Activated CD4-positive, CD25-positive, alpha-beta regulatory T cell (primary cell): ENCODE results near the gene MBP.

Experiments used
- DNase-seq, 4 experiments: peaks; one replicate each; lab custom pipeline; 2025; lab: John Stamatoyannopoulos, UW

MBP gene

DNA sequence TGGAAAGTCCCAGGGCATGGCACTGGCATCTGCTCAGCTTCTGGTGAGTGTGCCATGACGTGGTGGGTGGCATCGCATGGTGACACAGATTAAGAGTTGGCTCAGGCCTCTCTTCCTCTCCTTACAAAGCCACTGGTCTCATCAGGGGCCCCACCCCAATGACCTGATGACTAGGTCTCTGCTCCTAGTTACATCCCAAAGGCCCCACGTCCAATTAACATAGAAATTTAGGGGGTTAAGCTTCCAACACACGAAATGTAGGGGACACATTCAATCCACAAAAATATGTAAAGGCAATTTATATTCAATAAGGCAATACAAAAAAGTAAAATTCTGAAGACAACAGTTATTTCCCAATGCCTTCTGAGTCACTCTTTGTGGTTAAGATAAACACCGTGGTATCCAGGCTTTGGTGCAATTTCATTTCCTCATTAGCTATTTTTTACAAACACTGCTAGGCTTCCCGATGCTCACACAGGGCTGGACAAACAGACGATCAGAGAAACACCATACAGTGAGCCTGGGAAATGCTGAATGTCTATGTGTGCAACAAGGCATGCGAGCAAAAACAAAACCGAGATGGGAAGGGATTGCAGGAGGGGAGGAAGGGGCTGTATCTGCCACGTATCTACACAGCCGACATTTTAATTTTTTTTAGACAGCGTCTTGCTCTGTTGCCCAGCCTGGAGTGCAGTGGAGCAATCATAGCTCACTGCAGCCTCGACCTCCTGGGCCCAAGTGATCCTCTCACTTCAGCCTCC is 67.2 kb downstream of the MBP start:
- no peak for DNase-seq

DNA sequence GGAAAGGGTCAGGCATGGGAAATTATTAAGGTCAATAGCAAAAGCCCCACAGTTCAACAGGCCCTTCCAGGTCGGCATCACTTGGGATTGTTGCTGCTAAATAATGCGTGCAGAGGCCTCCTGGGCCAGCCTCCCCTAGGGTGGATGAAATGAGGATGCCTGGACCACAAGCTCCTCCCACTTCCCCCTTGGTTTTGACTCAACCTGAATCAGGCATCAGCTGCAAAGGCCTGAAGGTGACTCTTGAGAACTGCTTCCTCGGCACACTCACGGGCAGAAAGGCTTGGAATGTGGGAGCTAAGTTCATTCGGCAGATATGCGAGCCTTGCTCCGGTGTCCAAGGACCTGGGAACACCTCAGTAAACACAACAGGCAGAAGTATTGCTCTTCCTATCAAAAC is 69.3 kb downstream of the MBP start:
- peak; percentile 28 to 59 (median 44) for DNase-seq

DNA sequence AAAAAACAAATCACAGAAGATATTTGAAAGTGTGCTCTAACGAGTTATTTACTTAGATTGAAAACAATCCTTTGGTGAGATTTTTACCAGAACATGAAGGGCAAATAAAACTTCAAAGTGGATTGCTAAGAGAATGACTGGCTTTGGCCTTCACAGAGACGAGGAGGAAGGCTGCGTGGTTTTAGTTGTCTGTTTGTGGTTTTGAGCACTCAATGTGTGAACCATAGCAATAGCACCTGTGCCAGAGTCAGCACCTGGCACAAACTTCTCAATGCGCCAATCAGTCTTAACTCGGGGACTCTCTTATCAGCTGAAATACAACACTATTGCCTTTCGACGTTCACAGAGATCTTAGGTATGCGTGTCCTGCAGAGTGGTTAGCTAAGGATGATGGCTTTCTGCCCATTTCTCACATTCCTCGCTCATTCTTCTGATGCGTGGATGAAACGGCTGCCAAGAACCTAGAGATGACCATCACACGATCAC is 70.0 kb downstream of the MBP start:
- peak in 3 of 4 experiments; percentile 28 to 34 (median 32) for DNase-seq

DNA sequence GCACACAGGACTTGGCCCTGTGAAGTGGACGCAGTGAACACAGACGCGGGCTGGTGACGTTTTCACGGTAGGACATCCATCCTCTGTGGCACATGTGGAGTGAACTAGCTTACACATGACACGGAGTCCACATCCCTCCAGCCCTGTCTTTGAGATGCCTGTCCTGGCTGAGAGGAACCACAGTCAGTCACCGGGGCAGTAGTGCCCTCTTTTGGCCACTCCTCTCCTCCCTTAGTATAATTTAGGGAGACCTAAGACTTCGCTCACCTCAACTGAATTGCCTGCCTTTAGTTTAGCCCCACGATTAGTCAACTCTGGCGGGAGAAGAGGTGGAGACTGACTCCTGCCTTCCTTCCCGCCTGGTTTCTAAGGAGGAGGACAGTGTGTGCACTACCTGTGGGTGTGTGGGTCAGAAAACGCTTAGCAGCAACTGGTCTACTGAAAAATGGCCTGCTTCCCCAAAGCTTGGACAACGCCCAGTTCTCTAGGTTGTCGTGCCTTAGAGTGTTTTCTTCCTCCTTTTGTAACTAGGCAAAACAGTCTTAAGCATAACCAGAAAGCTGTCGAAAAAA is 70.6 kb downstream of the MBP start:
- no peak for DNase-seq

DNA sequence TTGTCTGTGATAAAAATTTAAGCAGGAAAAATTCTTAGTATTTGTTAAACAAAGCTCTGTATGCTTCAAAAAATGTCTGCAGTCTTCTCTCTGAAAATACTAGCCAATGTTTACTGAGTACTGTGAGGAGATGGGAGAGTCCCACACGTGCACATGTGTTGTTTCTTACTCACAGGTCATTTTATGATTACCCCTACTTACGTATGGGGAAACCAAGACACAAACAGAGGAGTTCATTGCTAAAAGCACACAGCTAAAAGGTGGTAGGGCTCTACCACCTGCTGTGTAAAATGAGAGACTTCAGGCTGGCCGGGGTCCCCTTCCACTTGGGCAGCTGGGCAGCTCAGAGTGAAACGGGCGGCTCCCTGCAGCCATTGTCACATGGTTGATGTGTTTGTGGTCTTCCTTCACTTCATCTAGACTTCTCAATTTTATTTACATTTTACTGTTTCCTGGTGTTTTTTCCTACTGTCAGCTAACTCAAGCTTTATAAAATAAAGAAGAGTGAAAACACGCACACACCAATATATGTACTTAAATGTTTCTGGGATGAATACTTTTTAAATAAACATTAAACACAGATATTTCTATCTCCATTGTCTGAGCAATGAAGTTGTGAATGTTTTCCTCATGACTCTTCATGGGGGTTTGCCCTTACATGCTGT is 71.2 kb downstream of the MBP start:
- no peak for DNase-seq

DNA sequence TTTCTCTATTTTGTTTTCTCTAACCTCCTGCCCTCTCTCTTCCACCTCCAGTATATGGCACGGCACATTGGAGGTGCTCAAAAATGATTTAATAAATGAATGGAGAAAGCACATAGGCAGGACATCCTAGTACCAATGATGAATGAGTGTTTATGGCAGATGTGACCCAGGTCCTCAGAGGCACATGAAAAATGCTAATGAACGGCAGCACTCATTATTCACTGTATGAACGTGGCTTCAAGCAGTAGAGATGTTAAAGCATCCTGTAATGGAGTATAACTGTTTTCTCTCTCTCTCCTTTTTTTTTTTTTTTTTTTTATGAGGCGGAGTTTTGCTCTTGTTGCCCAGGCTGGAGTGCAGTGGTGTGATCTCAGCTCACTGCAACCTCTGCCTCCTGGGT is 72.4 kb downstream of the MBP start:
- DNase-seq: no peak

DNA sequence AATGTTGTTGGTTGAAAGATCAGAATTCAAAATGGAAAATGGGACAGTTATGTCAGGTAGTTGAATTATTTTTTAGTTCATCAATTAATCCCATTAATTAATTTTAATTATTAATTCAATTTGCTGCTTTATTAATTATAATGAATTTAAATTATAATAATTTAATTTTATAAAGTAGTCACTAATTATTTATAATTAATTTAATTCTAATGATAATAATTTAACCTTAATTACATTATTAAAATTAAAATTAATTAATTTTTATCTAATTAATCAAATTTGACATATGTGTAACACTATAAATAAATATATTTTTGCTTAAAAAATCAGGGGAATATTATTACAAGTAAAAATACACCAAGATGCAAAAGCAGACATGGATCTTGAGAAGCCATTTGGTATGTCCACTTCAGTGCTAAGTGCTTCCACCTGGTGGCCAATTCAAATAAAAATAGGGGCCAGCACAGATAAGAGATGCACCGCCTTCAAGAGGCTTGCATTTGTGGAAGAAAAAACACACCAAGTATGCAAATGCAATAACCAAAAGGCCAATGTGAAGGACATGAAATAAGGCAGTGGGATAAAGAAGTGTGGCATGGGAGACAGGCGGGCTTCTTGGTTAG is 73.2 kb downstream of the MBP start:
- DNase-seq: peak in 1 of 4 experiments; percentile 8

DNA sequence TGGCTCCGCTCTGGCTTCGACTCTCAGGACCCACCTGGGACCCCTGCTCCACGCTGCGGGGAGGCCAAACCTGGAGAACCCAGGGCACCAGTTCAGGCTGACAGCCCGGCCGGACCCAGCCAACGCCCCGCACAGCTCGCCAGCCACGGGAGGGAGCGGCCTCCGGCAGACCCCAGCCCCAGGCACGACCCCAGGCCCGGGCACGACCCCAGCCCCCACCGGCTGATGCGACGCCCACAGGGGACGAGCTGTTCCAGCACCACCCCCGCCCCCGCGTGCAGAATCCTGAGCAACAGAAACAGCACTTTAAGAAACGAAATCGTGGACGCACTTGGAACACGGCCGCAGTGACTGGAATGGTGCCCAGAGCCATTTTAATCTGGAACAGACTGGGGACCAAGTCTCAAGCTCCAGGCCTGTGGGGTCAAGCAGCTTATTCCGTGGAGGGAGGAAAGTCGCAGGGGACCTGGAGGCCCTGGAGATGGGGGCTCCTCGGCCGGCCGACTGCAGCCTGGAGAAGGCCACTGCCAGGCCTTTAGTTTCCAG is 74.2 kb downstream of the MBP start:
- no peak for DNase-seq

DNA sequence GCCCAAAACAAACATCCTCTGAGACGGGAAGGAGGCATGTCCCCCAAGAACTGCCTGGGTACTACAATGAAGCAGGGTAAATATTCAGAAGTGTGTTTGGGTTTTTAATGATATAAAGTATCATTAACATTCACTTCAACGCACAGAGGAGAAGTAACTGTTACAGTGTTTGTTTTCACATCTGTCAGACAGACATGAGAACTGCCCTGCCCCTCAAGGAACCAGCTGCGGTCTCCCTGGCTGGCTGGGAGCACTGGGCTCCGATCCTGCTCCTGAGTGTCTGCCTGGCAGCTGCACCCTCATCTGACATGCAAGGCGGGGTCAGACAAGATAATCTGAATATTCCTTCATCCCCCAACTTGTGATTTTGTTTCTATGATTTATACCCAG is 75.6 kb downstream of the MBP start:
- DNase-seq: no peak

DNA sequence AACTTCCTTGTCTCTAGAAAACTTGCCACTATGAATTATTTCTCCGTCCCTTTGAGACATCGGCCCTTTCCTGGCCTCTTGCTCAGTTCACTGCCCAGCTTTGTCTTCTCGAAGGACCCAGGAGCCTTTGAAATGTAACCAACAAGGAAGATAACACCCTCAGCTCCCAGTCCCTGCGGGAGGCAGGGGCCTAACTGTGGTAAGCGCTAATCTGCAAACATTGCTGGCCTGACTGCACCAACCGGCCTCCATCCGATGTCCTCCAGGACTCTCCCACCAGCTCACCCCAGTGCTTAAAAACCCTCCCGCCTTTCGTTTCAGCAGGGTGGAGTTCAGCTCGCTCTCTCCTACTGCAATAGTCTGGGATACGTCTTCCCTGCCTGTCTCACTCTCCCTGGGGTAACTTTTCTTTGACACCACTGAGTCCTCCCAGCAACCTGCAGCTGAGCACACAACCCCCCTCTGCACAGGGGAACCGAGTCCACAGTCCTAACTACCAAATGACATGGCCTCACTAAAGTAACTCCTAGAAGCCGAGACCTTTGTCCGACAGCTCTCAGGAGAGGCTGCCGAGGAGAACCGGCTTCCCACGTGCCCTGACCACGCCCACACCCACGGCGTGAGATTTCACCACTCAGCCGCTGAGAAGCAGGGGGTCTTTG is 76.1 kb downstream of the MBP start:
- no peak for DNase-seq

DNA sequence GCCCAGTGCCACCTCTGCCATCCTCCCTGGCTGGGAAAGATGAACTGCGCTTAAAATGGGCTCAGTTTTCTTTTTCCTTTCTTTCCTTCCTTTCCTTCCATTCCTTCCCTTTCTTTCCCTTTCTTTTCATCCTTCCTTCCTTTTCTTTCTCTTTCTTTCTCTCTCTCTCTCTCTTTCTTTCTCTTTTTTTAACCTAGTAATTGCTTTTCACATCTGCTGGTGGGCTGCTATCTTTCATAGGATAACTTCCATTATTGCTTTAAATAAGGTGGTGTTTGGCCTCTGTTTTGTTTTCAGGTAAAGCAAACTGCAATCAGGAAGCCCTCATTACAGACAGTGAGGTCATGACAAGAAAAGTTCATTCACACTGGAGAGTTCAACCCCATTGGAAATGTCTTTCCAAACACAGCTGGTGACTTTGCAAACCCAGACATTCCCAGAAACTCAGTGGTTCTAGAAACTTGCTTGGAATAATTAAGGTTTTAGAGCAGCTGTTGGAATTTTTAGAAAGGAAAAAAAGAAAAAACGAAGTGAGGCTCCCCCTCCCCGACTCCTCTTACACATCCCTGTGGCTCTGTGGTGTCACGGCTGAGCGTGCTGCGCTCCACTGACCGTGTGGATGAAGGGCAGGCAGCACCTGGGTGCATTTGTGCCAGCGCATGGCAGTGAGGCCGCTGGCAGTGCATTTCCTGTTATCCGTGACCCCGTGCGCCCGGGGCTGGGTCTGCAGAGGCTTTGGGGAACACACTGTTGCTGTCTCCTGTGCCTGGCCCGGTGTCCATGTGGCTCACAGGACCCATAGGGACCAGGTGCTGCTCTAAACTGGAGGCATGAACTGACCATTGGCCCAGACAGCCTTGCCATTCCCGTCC is 76.9 kb downstream of the MBP start:
- no peak for DNase-seq

DNA sequence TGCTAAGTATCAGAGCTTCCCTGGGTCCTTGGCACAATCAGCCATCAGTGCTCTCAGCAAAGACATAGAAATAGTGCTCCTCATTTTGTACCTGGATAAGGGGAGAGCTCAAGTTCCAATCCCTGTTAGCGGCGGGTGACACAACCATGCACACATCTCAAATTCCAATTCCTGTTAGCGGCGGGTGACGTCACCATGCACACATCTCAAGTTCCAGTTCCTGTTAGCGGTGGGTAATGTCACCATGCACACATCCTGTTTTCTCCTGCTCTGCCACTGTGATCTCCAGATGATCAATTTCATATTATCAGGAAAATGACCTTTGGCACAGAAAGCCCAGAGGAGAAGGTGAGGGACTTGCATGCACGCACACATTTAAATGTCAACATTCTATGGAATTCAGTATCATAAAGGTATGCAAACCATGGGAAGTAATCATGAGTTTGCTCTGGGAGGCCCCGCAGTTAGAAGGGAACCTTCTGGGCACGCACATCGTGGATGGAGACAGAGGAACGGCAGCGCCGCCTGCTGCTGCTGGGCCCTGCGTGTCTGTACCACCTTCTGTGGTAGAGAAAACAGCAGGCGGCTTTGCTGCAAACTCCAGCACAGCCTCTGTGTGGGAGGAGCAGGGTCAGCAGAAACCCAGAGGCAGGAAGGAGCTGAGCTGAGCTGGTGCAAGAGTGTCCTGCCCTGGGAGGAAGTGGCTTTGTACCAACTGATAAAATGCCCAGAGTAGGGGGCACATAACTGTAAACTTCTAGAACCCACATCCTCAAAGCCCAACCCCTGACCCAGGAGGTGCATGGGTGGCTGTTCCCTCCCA is 77.8 kb downstream of the MBP start:
- DNase-seq: peak; percentile 16 to 68 (median 56)

DNA sequence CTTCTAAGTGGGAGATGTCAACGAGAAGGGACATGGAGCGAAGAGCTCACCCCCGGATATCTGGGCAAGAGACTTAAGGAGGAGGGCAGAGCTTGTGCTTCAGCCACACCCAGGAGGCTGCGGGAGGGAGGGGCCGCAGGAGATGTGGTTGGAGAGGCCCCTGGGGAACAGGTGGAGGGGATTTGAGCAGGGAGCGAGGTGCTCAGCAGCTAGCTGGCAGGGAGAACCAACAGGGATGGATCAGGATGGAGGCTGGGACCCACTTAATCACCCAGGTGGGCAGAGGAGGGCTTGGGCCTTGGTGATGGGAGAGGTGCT is 78.3 kb downstream of the MBP start:
- DNase-seq: peak in 1 of 4 experiments; percentile 16

DNA sequence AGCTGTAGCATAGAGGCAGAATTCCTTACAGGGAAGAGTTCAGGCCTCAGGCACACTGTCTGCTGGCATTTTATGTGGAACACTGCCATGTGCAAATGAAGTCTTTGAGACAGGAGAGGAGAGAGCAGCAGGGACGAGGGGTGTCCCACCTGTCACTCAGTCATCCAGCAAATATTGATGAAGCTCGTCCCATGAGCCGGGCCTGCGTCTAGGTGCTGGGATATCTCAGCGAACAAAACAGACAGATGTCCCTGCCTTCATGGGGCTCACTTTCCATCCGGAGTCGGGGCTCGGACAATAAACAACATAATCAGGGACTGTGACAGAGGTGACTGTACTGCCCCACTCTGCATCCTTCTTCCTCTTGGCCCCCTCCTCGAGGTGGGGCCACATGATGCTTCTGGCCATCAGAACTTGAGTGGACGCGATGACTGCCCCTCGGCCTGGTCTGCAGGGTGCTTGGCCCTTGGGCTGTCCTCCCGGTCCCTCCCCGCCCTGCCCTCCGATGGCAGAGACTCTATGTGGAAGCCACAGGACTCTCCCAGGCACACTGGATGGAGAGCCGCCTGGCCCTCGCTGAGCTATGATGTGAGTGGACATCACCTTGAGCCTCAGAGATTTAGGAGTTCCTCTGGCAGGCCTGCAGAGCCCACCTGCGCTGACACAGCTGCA is 78.8 kb downstream of the MBP start:
- no peak for DNase-seq

DNA sequence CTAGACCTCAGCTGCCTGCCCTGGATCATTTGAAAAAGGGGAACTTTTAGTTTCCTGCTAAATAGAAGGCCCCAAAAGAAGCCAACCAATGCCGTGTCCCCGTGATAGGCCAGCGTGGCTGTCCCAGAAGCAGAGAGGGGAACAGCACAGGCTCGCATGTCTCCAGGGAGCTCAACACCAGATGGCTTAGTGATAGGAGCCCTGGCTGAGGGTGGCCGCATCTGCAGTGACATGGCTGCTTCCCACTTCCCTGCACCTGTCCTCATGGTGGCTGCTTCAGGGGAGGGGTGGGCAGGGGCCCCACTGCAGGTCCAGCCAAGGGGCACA is 79.6 kb downstream of the MBP start:
- no peak for DNase-seq

DNA sequence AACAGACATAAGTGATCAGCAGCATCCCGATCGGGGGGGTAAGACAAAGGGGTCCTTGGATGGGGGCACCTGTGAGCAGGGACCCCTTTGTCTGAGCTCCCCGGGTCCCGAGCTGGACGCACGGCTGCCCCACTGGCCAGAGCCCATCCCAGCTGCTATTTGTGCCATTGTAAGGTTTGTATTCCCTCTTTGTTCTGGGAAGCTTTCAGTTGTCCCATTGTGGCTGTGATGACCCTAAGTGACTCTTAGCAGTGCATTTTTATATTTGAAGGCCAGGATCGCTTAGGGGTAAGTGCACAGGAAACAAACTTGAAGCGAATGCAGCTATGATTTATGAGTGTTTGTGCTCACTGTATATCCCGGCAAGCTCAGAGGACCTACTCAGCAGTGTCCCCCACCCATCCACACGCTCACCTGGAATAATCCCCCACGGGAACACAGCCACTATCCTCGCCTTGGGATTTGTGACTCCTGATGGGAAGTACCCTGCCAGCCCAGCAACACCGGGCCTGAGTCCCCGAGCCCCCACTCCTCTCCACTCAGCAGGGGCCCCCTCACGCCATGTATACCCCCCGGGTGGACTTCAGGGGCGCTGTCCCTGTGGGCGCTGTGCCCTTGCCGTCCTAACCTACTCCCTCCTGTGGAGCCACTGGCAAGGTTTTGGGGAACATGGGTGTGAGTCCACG is 80.1 kb downstream of the MBP start:
- DNase-seq: no peak

DNA sequence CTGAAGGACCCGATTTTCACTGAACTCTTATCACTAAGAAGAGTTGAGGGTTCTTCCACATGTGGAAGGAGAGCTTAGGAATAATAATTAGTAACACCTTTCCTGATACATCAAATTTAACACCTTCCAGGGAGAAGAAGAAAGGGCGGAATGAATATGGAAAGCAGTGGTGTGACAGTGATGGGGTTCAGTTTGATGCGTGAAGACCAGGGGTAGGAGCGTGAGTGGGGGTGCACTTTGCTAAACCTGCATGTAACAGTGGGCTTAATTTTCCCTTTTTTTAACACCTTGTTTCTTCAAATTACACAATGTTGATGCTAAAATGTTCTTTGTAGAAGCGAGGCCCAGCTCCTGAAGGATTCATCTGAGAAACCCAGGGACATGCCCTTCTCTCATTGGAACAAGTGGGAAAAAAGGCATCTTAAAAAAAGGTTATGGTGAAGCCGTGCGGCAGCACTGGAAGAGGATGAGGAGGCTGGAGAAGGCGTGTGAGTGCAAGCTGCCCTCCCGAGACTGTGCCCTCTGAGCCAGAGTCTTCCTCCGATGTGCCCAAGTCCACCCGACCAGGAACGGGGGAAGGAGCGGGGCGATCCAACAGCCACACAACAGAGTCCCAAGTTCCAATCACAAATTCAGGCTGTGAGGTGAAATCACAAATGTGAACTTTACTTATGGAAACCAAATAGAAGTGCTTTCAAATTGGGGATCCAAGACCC is 80.8 kb downstream of the MBP start:
- no peak for DNase-seq

DNA sequence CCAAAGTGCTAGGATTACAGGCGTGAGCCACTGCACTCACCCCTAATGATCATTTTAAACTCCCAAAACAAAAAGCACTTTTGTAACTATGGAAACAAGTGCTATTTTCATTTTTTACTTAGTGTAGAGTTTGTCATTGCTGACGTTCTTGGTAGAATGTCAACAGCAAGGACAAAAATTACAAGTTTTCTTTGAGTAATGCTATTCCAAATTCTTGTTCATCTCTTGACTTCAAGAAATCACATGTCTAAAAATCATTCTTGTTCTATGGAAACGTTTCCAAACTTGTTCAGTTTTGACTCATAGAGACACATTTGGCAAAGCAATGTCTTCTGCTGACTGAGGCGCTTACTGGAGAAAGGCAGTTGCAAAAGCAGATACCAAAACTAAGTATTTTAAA is 82.6 kb downstream of the MBP start:
- DNase-seq: no peak
